HG03108 (cell line): ENCODE data around the gene ZFR2.

Source experiments
- ATAC-seq: cut with Tn5 transposase; IDR thresholded peaks from one replicate; pipeline ENCODE4 v1.9.1; 2021; ENCODE audit warnings: moderate library complexity; ENCODE audit not compliant: unreplicated experiment

Gene ZFR2

DNA sequence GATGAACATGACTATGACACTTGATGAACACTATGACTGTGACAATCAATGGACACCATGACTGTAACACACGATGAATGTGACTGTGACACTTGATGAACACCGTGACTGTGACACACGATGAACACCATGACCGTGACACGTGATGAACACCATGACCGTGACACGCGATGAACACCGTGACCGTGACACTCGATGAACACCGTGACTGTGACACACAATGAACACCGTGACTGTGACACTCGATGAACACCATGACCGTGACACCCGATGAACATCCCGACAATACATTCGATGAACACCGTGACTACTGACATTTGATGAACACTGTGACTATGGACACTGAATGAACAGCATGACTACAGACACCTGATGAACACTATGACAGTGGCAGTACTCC, 30.9 kb downstream of the ZFR2 start:
- no peak for ATAC-seq

DNA sequence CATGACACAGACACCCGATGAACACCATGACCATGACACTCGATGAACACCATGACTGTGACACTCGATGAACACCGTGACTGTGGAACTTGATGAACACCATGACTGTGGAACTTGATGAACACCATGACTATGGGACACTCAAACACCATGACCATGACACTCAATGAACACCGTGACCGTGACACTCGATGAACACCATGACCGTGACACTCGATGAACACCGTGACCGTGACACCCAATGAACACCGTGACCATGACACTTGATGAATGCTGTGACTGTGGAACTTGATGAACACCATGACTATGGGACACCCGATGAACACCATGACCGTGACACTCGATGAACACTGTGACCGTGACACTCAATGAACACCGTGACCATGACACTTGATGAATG, 31.5 kb downstream of the ZFR2 start:
- ATAC-seq, result no peak

DNA sequence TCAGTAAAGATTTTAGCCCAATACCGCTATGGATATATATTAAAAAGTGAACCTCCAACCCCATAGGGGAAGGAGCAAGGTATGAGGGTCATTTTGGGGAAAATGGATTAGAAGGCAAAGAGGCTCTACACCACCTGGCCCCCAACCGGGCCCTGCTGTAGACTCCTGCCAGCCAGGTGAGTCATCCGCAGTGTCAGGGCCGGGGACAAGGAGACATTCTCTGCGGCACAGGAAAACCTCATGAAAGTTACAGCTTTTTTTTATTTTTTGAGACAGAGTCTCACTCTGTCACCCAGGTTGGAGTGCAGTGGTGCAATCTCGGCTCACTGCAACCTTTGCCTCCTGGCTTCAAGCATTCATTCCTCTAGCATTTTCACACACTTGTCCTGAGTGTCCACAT, 32.0 kb downstream of the ZFR2 start:
- ATAC-seq, result no peak

DNA sequence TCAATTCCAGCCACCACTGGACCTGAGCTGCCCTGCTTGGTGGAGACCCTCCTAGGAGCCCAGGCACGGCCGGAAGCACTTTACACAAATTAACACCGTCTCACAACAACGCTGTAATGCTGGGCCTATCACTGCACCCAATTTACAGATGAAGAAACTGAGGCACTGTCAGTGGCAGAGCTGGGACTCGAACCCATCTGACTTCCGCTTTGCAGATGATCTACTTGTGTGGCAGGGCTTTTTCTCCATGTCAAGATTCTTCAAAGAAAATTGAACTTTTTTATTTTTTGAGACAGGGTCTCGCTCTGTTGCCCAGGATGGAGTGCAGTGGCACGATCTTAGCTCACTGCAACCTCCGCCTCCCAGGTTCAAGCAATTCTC, 33.8 kb downstream of the ZFR2 start:
- ATAC-seq, result no peak

DNA sequence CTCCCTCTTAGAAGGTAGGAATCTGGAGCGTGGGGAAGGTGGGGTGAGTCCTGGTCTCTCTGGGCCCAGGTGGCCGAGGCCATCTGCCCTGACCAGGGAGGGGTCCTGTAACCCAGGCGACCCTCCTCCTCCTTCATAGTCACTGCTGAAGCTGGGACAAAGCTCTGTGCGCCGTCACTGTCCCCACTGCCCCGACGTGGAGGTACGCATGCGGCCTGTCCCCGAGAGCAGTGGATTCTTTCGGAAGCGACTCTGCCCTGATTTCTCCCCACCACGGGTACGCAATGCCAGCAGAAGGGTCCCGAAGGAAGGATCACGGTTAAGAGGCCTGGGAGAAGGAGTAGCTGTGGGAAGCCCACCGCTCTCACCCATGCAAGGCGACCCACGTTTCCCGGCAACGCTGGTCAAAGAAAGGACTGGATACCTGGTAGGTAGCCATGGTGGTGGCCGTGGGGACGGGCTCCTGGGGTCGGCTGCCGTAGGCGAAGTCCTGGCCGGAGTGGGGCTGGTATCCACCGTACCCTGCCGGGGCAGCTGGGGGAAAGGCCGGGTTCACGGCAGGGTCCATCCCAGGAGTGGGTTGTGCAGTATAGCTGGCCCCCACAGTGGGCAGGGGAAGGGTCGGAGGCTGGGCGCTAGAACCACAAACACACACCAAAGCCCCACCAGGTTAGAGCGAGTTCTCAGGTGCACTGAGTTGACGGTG, 34.3 kb downstream of the ZFR2 start:
- ATAC-seq, result no peak

DNA sequence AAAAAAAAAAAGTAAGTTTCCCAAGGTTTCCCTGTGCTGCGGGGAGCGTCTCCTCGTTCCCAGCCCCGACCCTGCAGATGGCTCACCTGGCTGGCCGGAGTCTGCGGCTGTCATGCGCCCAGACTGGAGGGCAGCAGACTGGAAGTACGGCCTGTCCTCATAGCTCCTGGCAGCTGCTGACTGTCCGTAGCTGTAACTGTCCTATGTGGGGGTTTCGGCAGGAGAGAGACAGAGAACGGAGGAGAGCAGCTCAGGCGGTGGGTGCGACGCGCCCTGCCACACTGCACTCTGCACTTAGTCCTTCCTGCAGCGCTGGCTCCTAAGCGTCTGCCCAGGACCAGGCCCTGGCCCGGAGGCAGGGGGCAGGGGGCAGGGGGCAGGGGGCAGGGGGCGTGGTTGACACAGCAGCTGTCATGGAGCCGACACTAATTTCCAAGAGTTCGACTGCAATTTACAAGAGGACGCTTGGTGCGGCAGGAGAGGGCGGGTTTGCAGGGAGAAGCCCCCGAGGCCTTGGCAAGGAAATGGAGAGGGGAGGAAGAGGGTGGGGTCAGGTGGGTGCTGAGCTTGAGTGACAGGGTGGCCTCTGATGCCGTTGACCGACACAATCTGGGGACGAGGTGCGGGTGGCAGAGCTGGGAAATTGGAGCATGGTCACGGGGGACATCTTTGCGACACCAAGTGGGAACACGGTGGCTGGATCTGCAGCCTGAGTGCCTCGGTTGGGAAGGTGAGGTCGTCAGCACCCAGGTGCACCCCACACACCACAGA, 35.1 kb downstream of the ZFR2 start:
- ATAC-seq, result no peak

DNA sequence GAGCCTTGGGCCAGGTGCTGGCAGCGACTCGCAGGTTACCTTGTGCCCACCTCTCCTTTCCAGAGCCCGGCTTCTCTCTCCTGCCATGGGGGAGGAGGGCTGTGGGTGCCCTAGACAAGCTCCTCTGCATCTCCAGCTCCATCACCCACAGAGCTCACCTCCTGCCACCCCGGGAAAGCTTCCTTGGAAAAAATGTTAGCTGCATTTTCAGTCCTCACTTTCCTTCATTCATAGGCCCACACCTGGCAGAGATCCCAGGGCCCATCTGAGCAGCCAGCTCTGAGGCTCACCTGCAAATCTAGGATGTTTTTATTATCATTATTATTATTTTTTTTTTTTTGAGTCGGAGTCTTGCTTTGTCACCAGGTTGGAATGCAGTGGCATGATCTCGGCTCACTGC, 36.8 kb downstream of the ZFR2 start:
- no peak for ATAC-seq

DNA sequence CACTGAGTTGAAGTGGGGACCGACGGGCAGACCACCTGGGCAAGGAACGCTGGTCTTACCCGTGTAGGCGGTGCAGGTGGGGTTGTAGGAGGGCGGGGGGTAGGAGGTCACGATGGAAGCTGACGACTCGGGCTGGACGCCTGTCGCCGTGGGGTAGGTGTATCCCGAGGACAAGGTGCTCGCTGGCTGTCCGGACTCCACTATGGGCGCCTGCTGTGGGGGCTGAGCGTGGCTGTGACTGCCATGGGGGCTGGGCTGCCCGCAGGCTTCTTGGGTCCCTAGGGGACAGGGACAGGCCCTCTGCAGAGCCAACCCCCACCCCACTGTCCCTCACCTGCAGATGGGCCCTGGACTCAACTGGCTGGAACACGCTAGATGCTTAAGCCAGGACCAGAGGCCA, 37.2 kb downstream of the ZFR2 start:
- no peak for ATAC-seq

DNA sequence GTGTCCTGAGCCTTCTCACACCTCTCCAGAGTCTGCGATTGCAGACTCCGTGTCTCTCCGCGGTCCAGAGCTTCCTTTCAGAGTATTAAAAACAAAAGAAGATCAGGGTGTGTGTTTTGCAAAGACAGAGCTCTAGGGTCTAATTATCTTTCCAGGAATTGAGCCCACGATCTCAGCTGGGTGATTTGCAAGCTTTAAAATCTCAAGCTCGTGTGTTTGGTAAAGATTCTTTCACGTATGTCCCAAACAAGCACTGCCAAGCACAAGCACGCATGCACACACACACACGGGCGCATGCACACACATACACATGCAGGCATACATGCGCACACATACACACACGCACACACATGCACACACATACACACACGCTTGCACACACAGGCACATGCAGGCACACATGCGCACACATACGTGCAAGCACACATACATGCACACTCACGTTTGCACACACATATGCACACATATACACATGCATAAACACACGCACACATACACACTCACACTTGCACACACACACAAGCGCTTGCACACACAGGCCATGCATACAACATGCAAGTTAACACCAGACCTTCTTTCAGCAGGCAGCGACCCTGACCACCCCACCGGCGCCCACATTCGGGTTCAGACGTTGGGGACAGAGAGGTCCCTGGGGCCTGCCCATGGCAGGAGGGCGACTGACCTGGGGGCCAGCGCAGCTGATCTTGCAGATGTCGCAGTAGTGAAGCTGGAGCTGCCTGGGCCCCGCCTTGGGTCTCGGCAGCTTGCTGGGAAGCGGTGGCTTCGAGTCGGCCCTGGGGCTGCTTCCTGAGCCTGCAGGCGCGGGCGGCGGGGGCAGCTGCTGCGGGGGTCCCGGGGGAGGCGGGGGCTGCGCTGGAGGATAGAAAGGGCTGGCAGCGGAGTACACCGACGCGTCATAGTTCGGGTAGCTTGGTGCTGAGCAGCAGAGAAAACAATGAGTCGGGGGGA, 37.9 kb downstream of the ZFR2 start:
- ATAC-seq, result no peak

DNA sequence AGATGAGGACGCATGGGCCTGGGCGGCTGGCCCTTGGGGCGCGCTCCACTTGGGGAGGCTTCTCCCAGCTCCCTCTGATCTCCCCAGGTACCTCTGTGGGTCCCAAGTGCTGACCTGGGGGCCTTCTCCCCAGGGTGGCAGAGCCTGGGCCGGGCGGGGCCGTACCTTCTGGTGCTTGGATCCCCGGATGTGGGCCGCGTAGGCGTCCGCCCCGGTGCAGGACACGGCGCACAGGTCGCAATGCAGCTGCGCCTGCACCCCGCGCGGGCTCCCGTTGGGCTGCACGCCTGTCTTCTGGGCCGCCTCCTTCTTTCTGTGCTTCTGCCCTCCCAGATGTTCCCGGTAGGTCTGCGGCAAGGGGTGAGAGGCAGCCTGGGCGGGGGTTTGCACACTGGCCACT, 41.5 kb downstream of the ZFR2 start:
- no peak for ATAC-seq

DNA sequence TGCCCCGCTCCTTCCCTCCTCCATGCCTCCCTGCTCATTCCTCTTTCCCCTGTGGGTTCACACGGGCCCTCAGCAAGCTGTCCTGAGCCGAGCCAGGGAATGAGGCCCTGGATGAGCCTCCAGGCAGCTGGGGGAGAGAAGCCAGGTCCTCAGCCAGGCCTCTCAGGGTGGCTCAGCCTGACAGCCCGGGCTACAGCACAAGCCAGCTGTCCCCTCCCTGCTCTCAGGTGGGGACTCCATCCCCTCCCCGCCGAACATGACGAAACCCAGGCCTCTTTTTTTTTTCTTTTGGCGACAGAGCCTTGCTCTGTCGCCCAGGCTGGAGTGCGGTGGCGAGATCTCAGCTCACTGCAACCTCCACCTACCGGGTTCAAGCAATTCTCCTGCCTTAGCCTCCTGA, 42.7 kb downstream of the ZFR2 start:
- no peak for ATAC-seq

DNA sequence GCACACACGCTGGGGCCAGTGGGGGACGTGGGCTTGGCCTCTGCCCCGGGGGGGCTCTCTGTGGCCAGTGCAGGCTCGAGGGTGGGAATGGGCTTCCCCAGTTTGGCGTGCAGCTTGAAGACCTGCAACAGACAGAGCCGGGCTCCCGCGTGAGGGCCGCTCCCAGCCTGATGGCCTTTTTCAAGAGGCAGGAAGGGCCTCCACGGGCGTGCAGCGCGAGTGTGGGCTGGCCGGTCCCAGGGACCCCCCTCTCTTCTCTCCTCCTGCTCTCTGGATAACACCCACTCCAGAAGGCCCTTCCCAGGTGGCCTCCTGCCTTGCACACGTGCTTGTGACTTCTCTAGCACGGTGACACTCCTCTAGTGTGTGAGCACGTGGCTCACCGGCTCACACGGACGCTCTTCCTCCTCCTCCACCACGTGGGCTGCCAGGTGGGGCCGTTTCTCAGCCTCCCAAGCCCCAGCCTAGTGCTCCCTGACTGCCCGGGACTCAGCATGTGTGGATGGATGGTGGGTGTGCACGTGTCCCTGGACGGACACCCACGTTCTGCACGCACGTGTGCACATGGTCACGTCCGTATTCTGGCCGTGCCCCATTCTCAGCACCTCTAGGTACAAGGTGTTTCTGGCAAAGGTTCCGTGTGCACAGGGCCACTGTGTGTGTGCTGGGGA, 43.4 kb downstream of the ZFR2 start:
- no peak for ATAC-seq

DNA sequence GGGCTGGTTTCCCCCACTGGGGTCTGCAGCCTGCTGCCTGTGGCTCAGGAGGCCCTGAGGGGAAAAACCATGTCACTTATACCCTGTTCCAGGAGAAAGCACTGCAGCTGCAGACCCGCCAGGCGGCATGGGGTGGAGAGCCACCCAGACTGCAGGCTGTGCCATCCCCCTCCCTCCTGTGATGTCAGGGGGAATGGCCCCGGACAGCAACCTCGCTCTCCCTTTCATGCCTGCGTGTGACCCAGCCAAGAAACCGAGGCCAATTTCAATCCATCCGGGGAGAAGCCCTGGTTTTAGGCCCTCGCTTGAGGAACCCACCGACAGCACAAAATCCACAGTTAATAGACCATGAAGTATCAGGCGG, 45.5 kb downstream of the ZFR2 start:
- no peak for ATAC-seq

DNA sequence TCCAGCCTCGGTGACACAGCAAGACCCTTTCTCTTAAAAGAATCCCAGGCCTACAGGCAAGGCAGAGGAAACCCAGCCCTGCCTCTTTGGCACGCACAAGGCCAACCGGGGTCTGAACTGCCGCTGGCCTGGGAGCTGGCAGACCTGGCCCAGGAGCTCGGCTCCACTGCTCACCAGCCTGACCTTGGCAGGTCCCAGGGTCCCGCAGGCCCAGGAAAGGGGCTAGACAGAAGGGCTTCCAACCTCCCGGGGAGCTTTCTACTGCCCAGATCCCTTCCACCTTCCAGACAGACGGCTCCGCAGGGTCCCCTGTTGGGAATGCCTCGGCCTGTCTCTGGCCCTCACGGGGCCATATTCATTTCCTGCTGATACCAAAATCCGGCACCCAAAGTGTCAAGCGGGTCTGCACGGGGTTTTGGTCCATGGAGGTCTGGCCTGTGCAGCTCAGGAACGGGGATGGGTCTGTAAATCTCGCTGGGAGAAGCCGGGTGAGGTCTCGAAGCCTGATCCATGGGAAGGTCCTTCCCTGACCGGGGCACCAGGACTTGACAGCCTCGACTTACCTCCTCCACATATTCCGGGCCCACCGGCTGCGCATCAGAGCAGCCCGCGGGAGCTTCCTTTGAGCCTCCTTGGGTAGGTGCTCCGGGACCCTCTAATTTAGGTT, 46.0 kb downstream of the ZFR2 start:
- ATAC-seq, result no peak

DNA sequence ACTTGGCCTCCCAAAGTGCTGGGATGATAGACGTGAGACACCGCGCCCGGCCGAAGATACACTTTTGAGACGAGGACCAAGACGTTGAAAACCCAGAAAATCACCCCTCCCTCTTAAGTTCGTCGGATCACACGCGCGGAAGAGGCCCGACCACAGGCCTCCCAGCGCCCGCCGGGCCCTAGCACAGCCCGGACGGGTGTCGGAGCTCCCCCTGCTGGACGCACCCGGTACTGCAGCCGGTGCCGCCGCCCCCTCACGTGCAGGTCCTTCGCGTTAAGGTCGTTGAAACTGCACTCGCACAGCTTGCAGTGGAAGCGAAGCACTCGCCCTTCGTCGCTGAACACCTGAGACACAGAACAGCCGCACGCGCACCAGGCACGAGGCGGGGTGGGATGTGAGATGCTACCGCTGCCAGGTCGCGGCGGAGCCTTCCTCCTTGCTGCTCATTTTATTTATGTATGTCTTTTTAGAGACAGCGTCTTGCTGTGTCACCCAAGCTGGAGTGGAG, 46.9 kb downstream of the ZFR2 start:
- no peak for ATAC-seq

DNA sequence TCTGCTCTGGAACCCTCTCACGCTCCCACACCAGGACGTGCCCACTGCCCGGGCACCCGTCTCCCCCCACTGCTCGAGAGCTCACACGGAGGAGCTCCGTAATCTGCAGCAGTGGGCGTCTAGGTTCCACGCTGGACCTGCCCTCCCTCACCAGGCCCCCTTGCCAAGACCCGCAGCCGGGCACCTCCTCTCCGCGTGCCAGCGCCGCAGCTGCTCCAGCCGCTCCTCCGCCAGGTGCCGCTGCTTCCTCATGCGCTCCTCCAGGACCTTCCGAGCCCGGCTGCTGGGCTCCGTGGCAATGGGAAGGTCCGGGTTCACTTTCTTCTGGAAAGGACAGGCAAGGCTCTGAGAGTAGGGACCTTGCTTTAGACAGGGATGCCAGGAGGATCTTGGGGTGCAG, 47.7 kb downstream of the ZFR2 start:
- ATAC-seq, result no peak

DNA sequence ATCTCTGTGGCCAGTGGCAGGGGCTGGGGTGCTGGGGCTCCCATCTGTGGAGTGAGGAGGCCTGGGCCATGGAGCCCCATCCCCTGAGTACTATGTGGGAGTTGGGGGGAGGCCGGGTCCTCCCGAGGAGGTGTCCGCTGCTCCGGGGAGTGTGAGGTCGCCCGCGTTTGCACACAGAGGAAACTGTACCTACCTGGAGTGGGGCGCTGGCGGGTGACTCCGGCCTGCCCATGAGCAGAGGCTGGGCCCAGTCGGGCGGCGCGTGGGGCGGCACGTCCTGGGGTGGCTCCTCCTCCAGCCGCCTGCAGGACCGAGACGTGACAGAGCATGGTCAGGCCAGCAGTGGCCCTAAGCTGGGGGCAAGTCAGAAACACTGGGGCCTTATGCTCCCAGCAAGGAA, 48.8 kb downstream of the ZFR2 start:
- no peak for ATAC-seq

DNA sequence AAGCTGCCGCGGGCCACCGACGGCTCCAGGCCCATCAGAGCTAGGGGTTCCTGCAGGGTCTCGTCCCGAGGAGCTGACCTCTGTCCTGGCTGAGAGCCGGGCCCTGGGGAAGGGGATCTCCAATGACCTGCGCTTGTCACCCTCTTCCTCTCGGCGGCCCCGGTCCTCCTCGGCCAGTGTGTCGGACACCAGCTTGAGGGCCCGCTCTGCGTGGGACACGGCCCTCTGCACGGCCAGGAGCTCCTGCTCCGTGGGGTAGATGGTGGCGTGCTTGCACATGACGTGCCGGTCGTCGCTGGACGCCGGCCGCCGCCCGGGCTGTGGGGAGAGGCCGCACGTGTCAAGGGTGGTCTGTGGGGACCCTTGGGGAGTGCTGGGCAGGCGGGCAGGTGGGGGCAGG, 49.9 kb downstream of the ZFR2 start:
- ATAC-seq, result no peak

DNA sequence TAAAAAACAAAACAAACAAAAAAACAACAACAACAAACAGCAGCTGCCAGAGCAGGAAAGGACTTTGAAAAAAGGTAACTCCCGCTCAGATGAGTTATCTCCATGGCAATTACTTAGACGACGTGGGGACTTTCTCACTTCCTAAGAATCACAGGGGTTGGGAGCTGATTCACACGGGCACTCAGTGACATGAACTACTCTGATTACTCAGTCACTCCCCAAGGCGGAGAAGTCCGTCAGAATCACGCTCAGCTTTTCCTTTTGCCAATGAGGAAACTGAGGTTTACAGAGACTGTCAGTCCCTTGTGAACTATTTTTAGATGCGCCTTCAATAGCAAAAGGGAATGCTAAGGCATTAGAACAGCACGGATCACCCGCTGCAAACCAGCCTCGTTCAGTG, 50.4 kb downstream of the ZFR2 start:
- ATAC-seq, result no peak

DNA sequence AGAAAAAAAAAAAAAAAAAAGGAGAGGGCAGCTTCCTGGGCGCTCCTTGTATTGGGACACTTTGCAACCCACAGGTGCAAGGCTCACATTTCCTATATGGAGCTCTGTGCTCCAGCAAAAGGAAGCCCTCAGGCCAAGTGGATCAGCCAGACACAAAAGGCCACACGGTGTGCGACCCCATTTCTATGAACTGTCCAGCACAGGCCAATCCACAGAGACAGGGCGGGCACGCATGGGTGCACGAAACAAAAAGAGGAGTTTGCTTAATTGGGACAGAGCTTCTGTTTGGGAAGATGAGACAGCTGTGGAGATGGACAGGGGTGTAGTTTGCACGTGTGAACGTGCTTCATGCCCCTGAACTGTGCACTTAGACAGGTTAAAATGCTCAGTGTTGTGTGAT, 51.1 kb downstream of the ZFR2 start:
- ATAC-seq, result no peak
